Right kidney (tissue), 1 donor: Measurements from ENCODE around the gene MRPS34.

Source experiments
- DNase-seq: peaks from one replicate; pipeline ENCODE4 v3.0.0-alpha.2; 2016

The MRPS34 gene

DNA sequence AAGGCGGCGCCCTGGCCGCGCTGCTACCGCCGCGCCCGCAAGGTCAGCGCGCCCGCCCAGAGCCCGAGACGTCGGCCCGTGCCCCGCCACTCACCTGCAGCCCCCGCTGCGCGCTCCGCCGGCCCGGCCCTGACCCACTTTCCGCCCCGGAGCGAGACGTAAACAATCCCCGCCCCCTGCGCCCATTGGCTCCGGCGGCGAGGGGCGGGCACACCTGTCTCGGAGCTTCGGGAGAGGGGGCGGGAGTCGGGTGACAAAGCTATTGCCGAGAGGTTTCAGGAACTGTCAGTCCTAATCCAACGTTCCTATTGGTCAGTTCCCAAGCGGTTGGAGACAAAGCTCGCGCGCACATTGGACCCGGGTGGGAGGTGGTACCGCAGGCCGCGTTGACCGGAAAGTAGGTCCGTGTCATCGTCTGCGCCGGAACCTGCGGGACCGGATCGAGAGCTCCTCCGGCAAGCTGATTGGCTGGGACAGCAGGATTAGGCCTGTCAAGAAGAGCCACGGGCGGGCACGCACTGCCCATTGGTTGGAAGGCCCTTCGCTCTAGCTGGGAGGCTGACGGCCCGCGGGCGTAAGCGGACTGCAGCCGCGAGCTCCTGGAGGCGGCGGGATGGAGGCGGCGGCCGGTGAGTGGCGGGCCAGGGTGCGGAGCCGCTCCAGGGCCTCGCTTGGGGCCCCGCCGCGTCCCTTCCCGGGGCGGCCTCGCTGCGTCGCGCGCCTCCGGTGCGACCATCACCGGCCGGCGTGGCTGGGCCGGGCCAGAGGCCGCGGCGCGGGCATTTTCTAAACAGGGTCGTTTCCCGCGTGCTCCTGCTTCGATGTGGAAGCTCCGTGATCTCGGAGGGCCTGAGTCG lies 9.7 kb upstream of the MRPS34 start, which contains the start of the genes NUBP2 and SPSB3:
TSS of gene NUBP2 (plus strand) at position 553 of the 857 bp plus-strand sequence. CDS start at position 614, 61 bp downstream.
TSS of gene SPSB3 (minus strand) at position 164 of the 857 bp plus-strand sequence. CDS start 1,088 bp downstream, outside the sequence.
- DNase-seq, result peak; percentile 81

GRCh38 chr16:1781758-1782407 lies 8.9 kb upstream of the MRPS34 start:
- DNase-seq, result peak; percentile 61

- DNase-seq, result no peak
Measured at GRCh38 chr16:1781254-1781653, 8.3 kb upstream of the MRPS34 start.

GRCh38 chr16:1780677-1781072 lies 7.7 kb upstream of the MRPS34 start:
- no peak for DNase-seq

GRCh38 chr16:1779741-1780676 lies 7.1 kb upstream of the MRPS34 start:
- DNase-seq, result no peak

GRCh38 chr16:1779234-1779701 lies 6.3 kb upstream of the MRPS34 start:
- DNase-seq, result no peak

- DNase-seq, result no peak
Measured at GRCh38 chr16:1778200-1779179, 5.6 kb upstream of the MRPS34 start.

GRCh38 chr16:1777375-1778199 lies 4.7 kb upstream of the MRPS34 start:
- no peak for DNase-seq

- no peak for DNase-seq
Measured at GRCh38 chr16:1776991-1777374, 4.0 kb upstream of the MRPS34 start.

DNA sequence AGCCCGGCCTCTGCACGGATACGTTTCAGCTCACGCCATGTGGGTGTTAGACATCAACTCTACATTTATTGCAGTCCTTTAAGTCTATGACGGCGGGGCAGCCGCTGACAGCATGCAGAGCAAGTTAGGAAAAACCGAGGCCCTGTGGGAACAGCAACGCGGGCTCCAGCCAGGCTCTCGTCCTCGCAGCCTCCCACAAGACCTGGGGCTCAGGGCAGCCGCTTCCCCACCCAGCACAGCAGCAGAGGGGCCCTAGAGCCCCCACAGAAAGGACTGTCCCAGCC lies 3.7 kb upstream of the MRPS34 start:
- no peak for DNase-seq

- no peak for DNase-seq
Measured at GRCh38 chr16:1775846-1776671, 3.1 kb upstream of the MRPS34 start.

- DNase-seq, result no peak
Measured at GRCh38 chr16:1775006-1775845, 2.3 kb upstream of the MRPS34 start.

DNA sequence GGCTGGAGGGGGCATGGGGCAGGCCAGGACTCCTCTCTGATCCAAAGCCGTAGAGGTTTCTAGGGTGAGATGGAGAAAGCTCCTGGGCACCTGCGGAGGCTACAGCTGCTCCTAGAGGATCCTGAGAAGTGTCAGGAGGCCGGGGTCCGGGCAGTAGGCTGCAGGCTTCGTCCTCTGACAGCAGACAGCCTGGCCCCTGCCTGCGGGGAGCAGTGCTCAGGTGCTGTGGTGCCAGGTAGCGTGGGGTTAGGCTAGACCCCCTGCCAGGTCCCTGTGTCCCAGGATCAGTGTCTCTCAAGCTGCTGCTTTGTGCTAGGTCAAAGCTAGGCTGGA lies 1.5 kb upstream of the MRPS34 start:
- DNase-seq, result no peak

DNA sequence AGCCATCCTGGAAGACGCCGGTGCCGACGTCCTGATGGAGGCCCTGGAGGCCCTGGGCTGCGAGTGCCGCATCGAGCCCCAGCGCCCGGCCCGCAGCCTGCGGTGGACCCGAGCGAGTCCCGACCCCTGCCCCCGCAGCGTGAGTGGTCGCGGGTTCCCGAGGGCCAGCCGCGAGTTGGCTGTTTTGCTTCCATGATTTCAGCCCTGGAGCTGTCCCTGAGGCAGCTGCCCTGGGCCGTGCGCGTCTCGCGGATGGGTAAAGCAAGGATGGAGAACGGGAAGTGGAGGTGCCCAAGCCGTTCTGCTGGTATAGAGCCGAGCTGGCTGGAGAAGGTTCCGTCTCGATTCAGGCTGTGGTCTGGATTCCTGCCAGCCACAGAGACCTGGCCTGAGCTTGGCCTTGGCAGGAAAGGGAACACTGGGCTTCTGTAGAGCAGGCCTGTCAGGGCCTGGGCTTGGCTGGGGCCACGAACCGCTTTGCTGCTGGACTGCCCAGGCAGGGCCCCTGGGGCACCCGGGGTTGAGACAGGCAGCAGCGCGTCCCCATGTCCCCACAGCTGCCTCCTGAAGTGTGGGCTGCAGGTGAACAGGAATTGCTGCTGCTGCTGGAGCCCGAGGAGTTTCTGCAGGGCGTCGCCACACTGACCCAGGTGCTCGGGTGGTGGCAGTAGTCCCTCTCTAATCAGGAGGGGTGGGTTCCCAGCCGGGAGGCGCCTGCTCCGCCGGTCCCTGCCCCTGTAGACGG lies 941 bp upstream of the MRPS34 start:
- no peak for DNase-seq

- peak; percentile 41 for DNase-seq
Measured at GRCh38 chr16:1772362-1772907, 499 bp downstream of the MRPS34 start, which contains the start of gene EME2. TSS of gene EME2 (plus strand) at chr16:1772810. CDS start at chr16:1773228, 418 bp downstream.

DNA sequence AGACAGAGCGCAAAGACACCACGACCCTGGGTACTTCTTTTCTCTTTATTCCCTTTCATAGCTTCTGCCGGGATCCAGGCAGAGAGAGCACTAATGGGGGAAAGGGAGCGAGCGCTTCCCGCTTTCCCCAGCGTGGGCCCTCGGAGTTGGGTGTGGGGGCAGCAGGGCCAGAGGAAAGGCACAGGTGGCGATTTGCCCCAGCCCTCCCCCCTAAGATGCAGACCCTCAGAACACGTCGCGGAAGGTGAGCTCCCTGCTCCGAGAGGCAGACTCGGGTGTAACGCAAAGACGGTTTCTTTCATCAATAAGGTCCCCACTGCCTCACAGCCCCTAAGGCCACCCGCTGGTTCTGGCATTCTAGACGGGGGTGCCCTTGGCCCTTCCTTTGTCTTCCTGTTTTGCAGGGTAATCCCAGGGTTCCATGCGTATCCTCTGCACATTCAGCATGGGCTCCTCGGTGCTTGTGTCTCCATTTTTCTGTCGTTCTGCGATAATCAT lies 1.0 kb downstream of the MRPS34 start:
- DNase-seq, result peak; percentile 41

- peak; percentile 58 for DNase-seq
Measured at GRCh38 chr16:1771188-1771863, 1.6 kb downstream of the MRPS34 start, which contains the start of gene NME3. TSS of gene NME3 (minus strand) at chr16:1771543. CDS start at chr16:1771534, 9 bp downstream.
